SK-N-MC (cell line): Measurements from ENCODE around the gene MB21D2.

Experiments used
- EZH2 ChIP-seq: fragments of 200-600 bp; sonication (generic); IDR thresholded peaks from one replicate; pipeline ENCODE4 v1.6.1; 2017; ENCODE audit warnings: antibody characterized with exemption
- FOXP2 ChIP-seq: optimal IDR thresholded peaks from 2 replicates; pipeline ENCODE3; 2011; ENCODE audit warnings: mild to moderate bottlenecking, moderate library complexity; ENCODE audit not compliant: insufficient read depth; ENCODE audit errors: extremely low read length, control extremely low read depth
- POLR2AphosphoS5 ChIP-seq: IDR thresholded peaks from 2 replicates; pipeline ENCODE4 v1.6.1; 2012; ENCODE audit warnings: mild to moderate bottlenecking, low read depth, low read length, borderline replicate concordance

DNA sequence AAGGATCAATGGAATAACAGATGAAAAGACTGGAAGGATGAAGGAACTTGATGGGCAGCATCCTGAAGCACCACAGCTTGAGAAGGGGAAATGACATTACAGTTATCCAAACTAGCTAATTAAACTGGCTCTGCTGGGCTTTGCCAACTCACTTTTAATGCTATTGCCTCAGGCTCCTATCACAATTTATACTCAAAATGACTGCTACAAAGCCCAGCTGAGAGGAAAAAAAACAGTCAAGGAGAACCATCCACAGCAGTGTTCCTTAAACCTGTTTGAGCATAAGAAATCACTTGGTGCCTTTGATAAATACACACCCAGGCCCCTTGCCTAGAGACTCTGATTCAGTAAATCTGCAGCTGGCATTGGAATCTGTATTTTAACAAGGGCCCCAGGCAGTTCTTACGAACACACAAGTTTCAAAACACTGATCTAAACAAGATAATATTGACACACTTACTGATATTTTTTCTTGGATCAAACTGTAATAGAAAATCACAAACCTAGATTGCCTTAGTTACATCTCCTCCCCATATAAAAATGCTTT is 85.8 kb downstream of the MB21D2 start:
- no peak for TF ChIP-seq POLR2AphosphoS5
- TF ChIP-seq EZH2: no peak
- TF ChIP-seq FOXP2: no peak
